Vagina (tissue), 2 donors: ENCODE results near the gene GTF3C2. TPM values are rescaled to one million over a fixed set of nuclear protein-coding genes. Genes with fewer than 3 reads are reported as not detected.

ENCODE experiments used
- DNase-seq, 2 donors: peaks; one replicate each; pipeline ENCODE4 v3.0.0-alpha.2; 2017; ENCODE audit errors: extremely low spot score in 2 of 2
- H3K27ac ChIP-seq: fragments of 200-600 bp; sonication (generic); one replicate; pipeline ENCODE4 v1.5.1; 2019
- H3K27me3 ChIP-seq: fragments of 200-600 bp; sonication (generic); one replicate; pipeline ENCODE4 v1.5.1; 2019
- H3K36me3 ChIP-seq, 2 donors: fragments of 200-600 bp; sonication (generic); one replicate each; pipeline ENCODE4 v1.5.1; 2017 to 2019
- H3K4me1 ChIP-seq: fragments of 200-600 bp; sonication (generic); one replicate; pipeline ENCODE4 v1.5.1; 2019
- H3K4me3 ChIP-seq, 2 donors: fragments of 200-600 bp; sonication (generic); 1 replicate in 1 of 2; 2 replicates in 1 of 2; pipeline ENCODE4 v1.5.1; 2016 to 2019
- H3K9me3 ChIP-seq: fragments of 200-600 bp; sonication (generic); one replicate; pipeline ENCODE4 v1.5.1; 2019
- CTCF ChIP-seq, 3 experiments: fragments of 450-650 bp in 2 of 3; fragments of 200-600 bp in 1 of 3; sonication (generic) in 1 of 3; IDR thresholded peaks; one replicate each; pipeline ENCODE4 v1.5.1; 2017 to 2019; ENCODE audit warnings: antibody characterized with exemption in 3 of 3, mild to moderate bottlenecking in 2 of 3, moderate library complexity in 2 of 3
- POLR2A ChIP-seq, 2 donors: fragments of 450-650 bp; IDR thresholded peaks; one replicate each; pipeline ENCODE4 v1.6.1; 2017; ENCODE audit warnings: antibody characterized with exemption in 2 of 2, mild to moderate bottlenecking in 2 of 2, moderate library complexity in 2 of 2
- POLR2AphosphoS5 ChIP-seq, 2 donors: sonication (generic); formaldehyde crosslinking; IDR thresholded peaks; one replicate each; pipeline ENCODE4 v1.9.0; 2017; ENCODE audit warnings: antibody characterized with exemption in 2 of 2, mild to moderate bottlenecking in 2 of 2, low read depth in 1 of 2; ENCODE audit not compliant: insufficient read depth in 1 of 2
- intact Hi-C: fragments of 100-400 bp; cut with DNase I; formaldehyde crosslinking; loops from one replicate; pipeline ENCODE4 v1.15.1; 2023
- total RNA-seq: library from RNA; depleted of rRNA; stranded (reverse); fragments of >200 nt; gene quantifications from one replicate; pipeline ENCODE4 v1.2.3, GENCODE V29; 2016

The GTF3C2 gene
- total RNA-seq, 1 donor from 2014 or later = 67.5 TPM

GRCh38 chr2:27379383-27379835 lies 22.8 kb upstream of the GTF3C2 start:
- peaks cover 0 to 64% of the 10 kb centered on the region in 2 donors for H3K36me3 ChIP-seq
- H3K27me3 ChIP-seq = no peaks in the 10 kb centered on the region
- H3K4me1 ChIP-seq = peaks cover 20% of the 10 kb centered on the region
- no peak for TF ChIP-seq POLR2AphosphoS5 (IDR thresholded peaks at IDR 0.05; ENCODE audit: insufficient read depth in 1 of 2, low read depth in 1 of 2)
- TF ChIP-seq CTCF (IDR thresholded peaks at IDR 0.05) = no peak
- TF ChIP-seq POLR2A (IDR thresholded peaks at IDR 0.05) = no peak
- intact Hi-C loops = no loop called here
- no peak for DNase-seq
- peak overlapping the region; percentile 77 to 84 for H3K4me3 ChIP-seq
- peak overlapping the region; percentile 89 for H3K27ac ChIP-seq
- no peaks in the 10 kb centered on the region for H3K9me3 ChIP-seq

GRCh38 chr2:27378809-27379290 lies 22.3 kb upstream of the GTF3C2 start:
- Histone ChIP-seq H3K27me3 (no peaks in the 10 kb centered on the region), H3K27ac (no peak overlapping the region), H3K4me3 (no peak overlapping the region), H3K4me1 (peaks cover 20% of the 10 kb centered on the region), H3K36me3 (peaks cover 0 to 67% of the 10 kb centered on the region in 2 donors), H3K9me3 (no peaks in the 10 kb centered on the region)
- no peak for DNase-seq
- TF ChIP-seq POLR2A (IDR thresholded peaks at IDR 0.05) (no peak), POLR2AphosphoS5 (IDR thresholded peaks at IDR 0.05; ENCODE audit: insufficient read depth in 1 of 2, low read depth in 1 of 2) (no peak), CTCF (IDR thresholded peaks at IDR 0.05) (no peak)
- intact Hi-C loops = no loop called here

- Histone ChIP-seq H3K4me3 (no peak overlapping the region), H3K4me1 (peaks cover 20% of the 10 kb centered on the region), H3K27ac (no peak overlapping the region), H3K27me3 (no peaks in the 10 kb centered on the region), H3K9me3 (no peaks in the 10 kb centered on the region), H3K36me3 (peaks cover 0 to 67% of the 10 kb centered on the region in 2 donors)
- no peak for DNase-seq
- TF ChIP-seq POLR2AphosphoS5 (IDR thresholded peaks at IDR 0.05; ENCODE audit: insufficient read depth in 1 of 2, low read depth in 1 of 2) (peak in 1 of 2 donors; percentile 10), POLR2A (IDR thresholded peaks at IDR 0.05) (no peak), CTCF (IDR thresholded peaks at IDR 0.05) (no peak)
- intact Hi-C loops = no loop called here
Observed at GRCh38 chr2:27378096-27378808, 21.7 kb upstream of the GTF3C2 start.

- no peak for DNase-seq
- intact Hi-C loops = no loop called here
- peaks cover 23% of the 10 kb centered on the region for H3K4me1 ChIP-seq
- peaks cover 0 to 63% of the 10 kb centered on the region in 2 donors for H3K36me3 ChIP-seq
- H3K27me3 ChIP-seq = no peaks in the 10 kb centered on the region
- no peak overlapping the region for H3K27ac ChIP-seq
- H3K4me3 ChIP-seq = no peak overlapping the region
- TF ChIP-seq POLR2AphosphoS5 (IDR thresholded peaks at IDR 0.05; ENCODE audit: insufficient read depth in 1 of 2, low read depth in 1 of 2) (no peak), CTCF (IDR thresholded peaks at IDR 0.05) (no peak), POLR2A (IDR thresholded peaks at IDR 0.05) (no peak)
- H3K9me3 ChIP-seq = no peaks in the 10 kb centered on the region
Observed at GRCh38 chr2:27377618-27378095, 21.1 kb upstream of the GTF3C2 start.
